DOHH2 (cell line): ENCODE data around the gene MPRIP.

Source experiments
- H3F3A ChIP-seq: fragments of 200-600 bp; sonication (generic), shearing (Covaris generic); 2 replicates; pipeline ENCODE4 v1.6.0; 2016; ENCODE audit warnings: antibody characterized with exemption, mild to moderate bottlenecking; ENCODE audit not compliant: control insufficient read depth, insufficient read depth
- H3K27ac ChIP-seq: fragments of 200-600 bp; sonication (generic); 2 replicates; pipeline ENCODE4 v1.5.1; 2014; ENCODE audit warnings: low read depth, mild to moderate bottlenecking, low read length, moderate library complexity
- H3K27me3 ChIP-seq: fragments of 200-600 bp; sonication (generic); 2 replicates; pipeline ENCODE4 v1.6.1; 2014; ENCODE audit warnings: mild to moderate bottlenecking, low read length, mixed read lengths; ENCODE audit not compliant: control insufficient read depth
- H3K36me3 ChIP-seq: fragments of 200-600 bp; sonication (generic); 2 replicates; pipeline ENCODE4 v1.6.1; 2014; ENCODE audit warnings: mild to moderate bottlenecking, low read length, moderate library complexity, mixed read lengths; ENCODE audit not compliant: control insufficient read depth
- H3K4me1 ChIP-seq: fragments of 200-600 bp; sonication (generic); 2 replicates; pipeline ENCODE4 v1.6.1; 2014; ENCODE audit warnings: mild to moderate bottlenecking, low read length, mixed read lengths; ENCODE audit not compliant: control insufficient read depth
- H3K4me2 ChIP-seq: fragments of 200-600 bp; sonication (generic); 2 replicates; pipeline ENCODE4 v1.6.0; 2014; ENCODE audit warnings: mild to moderate bottlenecking, low read length, moderate library complexity
- H3K4me3 ChIP-seq: fragments of 200-600 bp; sonication (generic); 2 replicates; pipeline ENCODE4 v1.5.1; 2014; ENCODE audit warnings: mild to moderate bottlenecking, low read length, mixed read lengths
- H3K79me2 ChIP-seq: fragments of 200-600 bp; sonication (generic); 2 replicates; pipeline ENCODE4 v1.6.1; 2014; ENCODE audit warnings: mild to moderate bottlenecking, low read length, mixed read lengths; ENCODE audit not compliant: control insufficient read depth
- H3K9me2 ChIP-seq: fragments of 200-600 bp; sonication (generic); replicated peaks from 2 replicates; pipeline ENCODE4 v1.6.1; 2014; ENCODE audit warnings: mild to moderate bottlenecking, low read length, mixed read lengths; ENCODE audit not compliant: control insufficient read depth
- H3K9me3 ChIP-seq: fragments of 200-600 bp; sonication (generic); 2 replicates; pipeline ENCODE4 v1.6.1; 2014; ENCODE audit warnings: antibody characterized with exemption, low read length, mixed read lengths; ENCODE audit not compliant: control insufficient read depth, insufficient read depth
- H4K20me1 ChIP-seq: fragments of 200-600 bp; sonication (generic); 2 replicates; pipeline ENCODE4 v1.6.0; 2014; ENCODE audit warnings: low read depth, mild to moderate bottlenecking, antibody characterized with exemption, low read length, moderate library complexity; ENCODE audit not compliant: control insufficient read depth, insufficient read depth
- CTCF ChIP-seq: fragments of 200-600 bp; sonication (generic); IDR thresholded peaks from one replicate; pipeline ENCODE4 v1.5.1; 2014; ENCODE audit warnings: antibody characterized with exemption, mild to moderate bottlenecking, low read depth, low read length; ENCODE audit not compliant: poor library complexity, severe bottlenecking
- EZH2phosphoT487 ChIP-seq: fragments of 200-600 bp; sonication (generic); IDR thresholded peaks from 2 replicates; pipeline ENCODE4 v1.6.1; 2017; ENCODE audit warnings: borderline replicate concordance, mild to moderate bottlenecking, antibody characterized with exemption, low read length, moderate library complexity, mixed read lengths

MPRIP gene

DNA sequence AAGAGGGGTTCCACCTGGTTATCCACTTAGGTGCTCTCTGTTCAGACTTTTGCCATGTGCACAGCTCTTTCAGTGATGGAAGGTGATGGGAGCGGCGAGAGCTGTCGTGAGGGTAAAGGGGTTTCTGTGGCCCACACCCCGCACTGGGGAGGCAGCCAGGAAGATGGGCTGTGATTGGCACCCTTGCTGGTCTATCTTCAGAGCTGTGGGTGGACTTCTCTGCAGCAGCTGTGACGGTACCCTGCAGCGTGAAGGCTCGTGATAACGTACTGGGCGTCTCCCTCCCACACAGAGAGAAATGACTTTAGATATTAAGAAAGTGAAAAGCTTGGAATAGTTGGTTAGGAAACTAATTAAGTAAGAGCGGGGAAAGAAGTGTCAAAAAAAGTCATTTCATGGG, 45.8 kb downstream of the MPRIP start:
- peaks cover 16% of the 10 kb centered on the region for H3K36me3 ChIP-seq
- H3K27me3 ChIP-seq, result no peaks in the 10 kb centered on the region
- H4K20me1 ChIP-seq, result no peaks in the 10 kb centered on the region; the same call in 1 of the 2 replicates
- peaks cover 40% of the 10 kb centered on the region for H3K4me1 ChIP-seq
- TF ChIP-seq CTCF (no peak), EZH2phosphoT487 (no peak)
- H3K9me2 ChIP-seq, result no peaks in the 10 kb centered on the region
- peak overlapping the region; percentile 34 for H3K4me3 ChIP-seq
- H3K27ac ChIP-seq, result peak overlapping the region; percentile 57
- H3K9me3 ChIP-seq, result no peaks in the 10 kb centered on the region
- H3K4me2 ChIP-seq, result peak overlapping the region; percentile 60
- H3K79me2 ChIP-seq, result peaks cover 13% of the 10 kb centered on the region
- no peaks in the 10 kb centered on the region; the same call in 1 of the 2 replicates for H3F3A ChIP-seq

- no peaks in the 10 kb centered on the region; the same call in 1 of the 2 replicates for H4K20me1 ChIP-seq
- H3K27ac ChIP-seq, result peak overlapping the region; percentile 57
- H3K79me2 ChIP-seq, result peaks cover 17% of the 10 kb centered on the region
- peaks cover 16% of the 10 kb centered on the region for H3K36me3 ChIP-seq
- H3K27me3 ChIP-seq, result no peaks in the 10 kb centered on the region
- H3K4me3 ChIP-seq, result peak overlapping the region; percentile 34
- H3K9me3 ChIP-seq, result no peaks in the 10 kb centered on the region
- H3K4me1 ChIP-seq, result peaks cover 40% of the 10 kb centered on the region
- TF ChIP-seq CTCF, result no peak
- no peak for TF ChIP-seq EZH2phosphoT487
- no peaks in the 10 kb centered on the region for H3K9me2 ChIP-seq
- H3F3A ChIP-seq, result no peaks in the 10 kb centered on the region; the same call in 1 of the 2 replicates
- peak overlapping the region; percentile 60 for H3K4me2 ChIP-seq
These were observed 46.6 kb downstream of the MPRIP start for GRCh38 chr17:17088541-17089525.

DNA sequence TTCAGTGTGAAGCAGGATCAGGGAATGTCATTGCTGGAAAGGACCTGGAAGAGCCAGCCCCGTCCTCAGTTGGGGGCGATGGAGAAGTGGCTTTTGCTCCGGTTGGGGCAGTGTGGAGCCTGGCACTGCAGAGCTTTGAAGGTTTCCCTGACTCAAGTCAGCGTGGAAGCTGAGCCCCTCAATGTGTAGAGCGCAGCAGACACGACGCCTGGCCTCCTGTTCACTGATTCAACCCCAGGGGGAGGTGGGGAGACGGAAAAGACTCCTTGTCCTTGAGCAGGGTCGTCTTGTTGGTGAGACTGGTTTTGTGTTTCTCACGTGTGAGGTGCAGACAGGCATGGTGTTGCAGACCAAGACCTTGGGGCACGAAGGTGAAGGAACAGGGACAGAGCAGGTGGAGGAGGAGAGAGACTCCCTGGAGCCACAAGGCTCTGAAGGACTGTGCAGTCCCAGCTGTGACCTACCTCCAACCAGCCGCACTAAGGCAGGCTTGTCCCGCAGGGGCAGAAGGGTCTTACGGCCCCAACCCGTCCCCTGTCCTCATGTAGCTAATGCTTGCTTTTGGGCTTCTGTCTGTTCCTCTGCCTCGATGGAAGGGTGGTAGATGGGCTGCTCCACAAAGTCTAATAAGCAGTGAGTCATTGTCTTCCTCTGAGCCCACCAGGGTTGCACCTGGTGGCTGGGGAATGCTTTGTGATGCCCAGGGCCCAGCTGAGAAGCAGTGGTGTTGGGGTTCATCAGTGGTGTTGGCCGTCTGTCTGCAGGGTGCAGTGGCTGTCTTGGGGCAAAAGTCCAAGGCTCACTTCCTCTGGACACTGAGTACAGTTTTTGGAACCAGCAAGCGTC, 47.8 kb downstream of the MPRIP start:
- no peaks in the 10 kb centered on the region for H3K9me3 ChIP-seq
- H3K4me1 ChIP-seq, result peaks cover 40% of the 10 kb centered on the region
- H3F3A ChIP-seq, result no peaks in the 10 kb centered on the region; the same call in 1 of the 2 replicates
- H3K79me2 ChIP-seq, result peaks cover 22% of the 10 kb centered on the region
- no peak for TF ChIP-seq EZH2phosphoT487
- TF ChIP-seq CTCF, result no peak
- no peak overlapping the region for H3K4me3 ChIP-seq
- no peaks in the 10 kb centered on the region for H3K9me2 ChIP-seq
- H3K36me3 ChIP-seq, result peaks cover 16% of the 10 kb centered on the region
- peak overlapping the region; percentile 57 for H3K27ac ChIP-seq
- H3K27me3 ChIP-seq, result no peaks in the 10 kb centered on the region
- H3K4me2 ChIP-seq, result no peak overlapping the region
- H4K20me1 ChIP-seq, result no peaks in the 10 kb centered on the region; the same call in 1 of the 2 replicates
